Endothelial cell of umbilical vein (primary cell): ENCODE measurements around the gene AGBL4. TPM values are rescaled to one million over a fixed set of nuclear protein-coding genes. Genes with fewer than 3 reads are reported as not detected.
"Not testable (repeated sequence)": the region's sequence is repeated elsewhere in the genome, so short reads cannot be mapped to it uniquely, and the experiment has no call there.

Experiments used
- BruUV-seq: library from RNA; stranded (reverse); fragments of 400-500 nt; replicated peaks from 2 replicates; lab custom pipeline; 2021; lab: Mats Ljungman, UMichigan
- CTCF ChIA-PET: fragments of 300-600, 350-600 bp; sonication (Branson Sonifier 250); formaldehyde crosslinking; loops from one replicate; lab custom pipeline; 2021; ENCODE audit warnings: antibody characterized with exemption, inconsistent platforms; lab: Charles Lee
- POLR2A ChIA-PET: fragments of 300-600, 350-600 bp; sonication (Branson Sonifier 250); formaldehyde crosslinking; loops from one replicate; lab custom pipeline; 2021; ENCODE audit warnings: antibody characterized with exemption, inconsistent platforms; lab: Charles Lee
- DNase-seq: peaks from one replicate; pipeline ENCODE4 v3.0.0-alpha.2; 2011; ENCODE audit warnings: low read depth, low spot score
- FAIRE-seq: peaks from 2 replicates; lab custom pipeline; 2011; peaks lifted over from hg19 to GRCh38; lab: Jason Lieb, UNC
- H2AFZ ChIP-seq: 2 replicates; pipeline ENCODE4 v1.6.0; 2012; ENCODE audit warnings: low read depth, low read length, control low read depth, inconsistent platforms
- H3K27ac ChIP-seq: 2 replicates; pipeline ENCODE4 v1.5.1; 2011; ENCODE audit warnings: low read depth, mild to moderate bottlenecking, control low read depth, low read length, moderate library complexity; ENCODE audit not compliant: insufficient read depth
- H3K27me3 ChIP-seq, 2 experiments: 2 replicates each; pipeline versions ENCODE4 v1.6.0 to v1.6.1; 2011; ENCODE audit warnings: low read length in 2 of 2, mixed read lengths in 1 of 2; ENCODE audit not compliant: control insufficient read depth in 2 of 2, insufficient read depth in 2 of 2
- H3K36me3 ChIP-seq, 2 experiments: 2 replicates in 1 of 2; 3 replicates in 1 of 2; pipeline ENCODE4 v1.5.1; 2011; ENCODE audit warnings: low read length in 2 of 2, mild to moderate bottlenecking in 1 of 2, moderate library complexity in 1 of 2; ENCODE audit not compliant: control insufficient read depth in 2 of 2, insufficient read depth in 2 of 2; ENCODE audit errors: extremely low read depth in 1 of 2
- H3K4me1 ChIP-seq: 3 replicates; pipeline ENCODE4 v1.5.1; 2011; ENCODE audit warnings: mild to moderate bottlenecking, low read length; ENCODE audit not compliant: control insufficient read depth, insufficient read depth; ENCODE audit errors: extremely low read depth
- H3K4me2 ChIP-seq: 2 replicates; pipeline ENCODE4 v1.6.1; 2011; ENCODE audit warnings: low read length, control low read depth, mixed read lengths; ENCODE audit not compliant: insufficient read depth
- H3K4me3 ChIP-seq, 3 experiments: fragments of 200-600 bp in 1 of 3; sonication (generic), shearing (Covaris generic) in 1 of 3; replicated peaks in 1 of 3; 2 replicates each; pipeline ENCODE4 v1.5.1; 2011 to 2016; ENCODE audit warnings: control low read depth in 3 of 3, low read length in 3 of 3, mild to moderate bottlenecking in 2 of 3, inconsistent platforms in 1 of 3, low read depth in 1 of 3, moderate library complexity in 1 of 3; ENCODE audit not compliant: insufficient read depth in 1 of 3
- H3K79me2 ChIP-seq: 2 replicates; pipeline ENCODE4 v1.6.0; 2012; ENCODE audit warnings: low read length, inconsistent platforms; ENCODE audit not compliant: control insufficient read depth, insufficient read depth
- H3K9ac ChIP-seq: replicated peaks from 2 replicates; pipeline ENCODE3; 2011; ENCODE audit warnings: low read length, control low read depth; ENCODE audit not compliant: insufficient read depth; ENCODE audit errors: extremely low read depth
- H3K9me1 ChIP-seq: replicated peaks from 3 replicates; pipeline ENCODE4 v1.6.0; 2011; ENCODE audit warnings: mild to moderate bottlenecking, low read length; ENCODE audit not compliant: control insufficient read depth, insufficient read depth; ENCODE audit errors: extremely low read depth
- H3K9me3 ChIP-seq: replicated peaks from 2 replicates; pipeline ENCODE4 v1.5.1; 2012; ENCODE audit warnings: low read length, inconsistent platforms; ENCODE audit not compliant: control insufficient read depth, insufficient read depth
- H4K20me1 ChIP-seq: replicated peaks from 2 replicates; pipeline ENCODE3; 2011; ENCODE audit warnings: mild to moderate bottlenecking, low read length; ENCODE audit not compliant: control insufficient read depth, insufficient read depth; ENCODE audit errors: extremely low read depth
- EZH2 ChIP-seq: IDR thresholded peaks from 2 replicates; pipeline ENCODE4 v1.6.1; 2012; ENCODE audit warnings: borderline replicate concordance, low read depth, mild to moderate bottlenecking, moderate library complexity, low read length, inconsistent platforms; ENCODE audit not compliant: severe bottlenecking
- FOS ChIP-seq: IDR thresholded peaks from 2 replicates; pipeline ENCODE4 v1.6.1; 2011; ENCODE audit warnings: mild to moderate bottlenecking, low read length, moderate library complexity, borderline replicate concordance; ENCODE audit not compliant: insufficient read depth
- GATA2 ChIP-seq: IDR thresholded peaks from 2 replicates; pipeline ENCODE4 v1.7.0; 2011; ENCODE audit warnings: low read depth, mild to moderate bottlenecking, moderate library complexity, mixed read lengths, low read length; ENCODE audit not compliant: insufficient read length, insufficient read depth
- JUN ChIP-seq: IDR thresholded peaks from 2 replicates; pipeline ENCODE4 v1.6.1; 2011; ENCODE audit warnings: borderline replicate concordance, low read depth; ENCODE audit not compliant: insufficient read length, insufficient read depth
- MYC ChIP-seq: IDR thresholded peaks from one replicate; pipeline ENCODE4 v1.6.1; 2011; ENCODE audit warnings: mild to moderate bottlenecking, low read depth, low read length
- POLR2A ChIP-seq: IDR thresholded peaks from 2 replicates; pipeline ENCODE4 v1.6.1; 2012; ENCODE audit warnings: low read depth, mild to moderate bottlenecking, control low read depth, low read length
- POLR2AphosphoS5 ChIP-seq: IDR thresholded peaks from 2 replicates; pipeline ENCODE4 v1.6.1; 2012; ENCODE audit warnings: low read depth, mild to moderate bottlenecking, control low read depth, low read length, moderate library complexity; ENCODE audit not compliant: insufficient read depth
- dilution Hi-C: fragments of 300-500 bp; cut with MboI; formaldehyde crosslinking; loops from one replicate; pipeline ENCODE4 v1.15.0; 2019; ENCODE audit warnings: low sequenced_read_pairs; ENCODE audit not compliant: extremely low pct_ligation_motif_present
- intact Hi-C: fragments of 100-400 bp; cut with micrococcal nuclease; formaldehyde crosslinking; loops from one replicate; pipeline ENCODE4 v1.10.0; 2022
- polyA plus RNA-seq, 4 experiments: library from polyadenylated mRNA; depleted of rRNA in 3 of 4; stranded (reverse) in 3 of 4; unstranded in 1 of 4; fragments of >200 nt; gene quantifications; 2 replicates each; pipeline versions ENCODE4 v1.2.1 to v1.2.3, GENCODE V29; 2011 to 2012; ENCODE audit warnings: missing spikeins in 1 of 4
- total RNA-seq: library from RNA; stranded (reverse); gene quantifications from 2 replicates; pipeline ENCODE4 v1.2.3, GENCODE V29; 2021
- TF ChIP-seq, protein P1 (sequence below), 2 donors: IDR thresholded peaks; 1 replicate in 1 of 2; 2 replicates in 1 of 2; pipeline ENCODE4 v1.5.1; 2011; ENCODE audit warnings: low read length in 2 of 2, mild to moderate bottlenecking in 2 of 2, moderate library complexity in 2 of 2, control low read depth in 1 of 2, inconsistent platforms in 1 of 2, low read depth in 1 of 2; ENCODE audit not compliant: insufficient read depth in 1 of 2; ENCODE audit errors: extremely low read depth in 1 of 2
- TF ChIP-seq, protein P2 (sequence below): IDR thresholded peaks from 2 replicates; pipeline ENCODE4 v1.6.1; 2011; ENCODE audit not compliant: insufficient read depth, insufficient read length

The AGBL4 gene
- total and polyA plus RNA-seq, 2 donors (not counting 3 experiments of a cell fraction or from before 2014, with no cell fraction given) = not detected

GRCh38 chr1:49951385-49951784 lies 72.4 kb downstream of the AGBL4 start:
- Histone ChIP-seq H3K9me1 (no peaks in the 10 kb centered on the region), H3K27ac (no peak overlapping the region), H3K9me3 (no peaks in the 10 kb centered on the region), H3K27me3 (no peaks in the 10 kb centered on the region), H3K36me3 (no peaks in the 10 kb centered on the region), H3K4me2 (no peak overlapping the region), H3K4me1 (no peaks in the 10 kb centered on the region), H2AFZ (no peak overlapping the region), H3K79me2 (no peaks in the 10 kb centered on the region), H3K9ac (no peak overlapping the region), H3K4me3 (no peak overlapping the region), H4K20me1 (no peaks in the 10 kb centered on the region)
- FAIRE-seq = no peak
- CTCF ChIA-PET = no interaction called here
- no peak for TF ChIP-seq MYC
- TF ChIP-seq, protein P1, sequence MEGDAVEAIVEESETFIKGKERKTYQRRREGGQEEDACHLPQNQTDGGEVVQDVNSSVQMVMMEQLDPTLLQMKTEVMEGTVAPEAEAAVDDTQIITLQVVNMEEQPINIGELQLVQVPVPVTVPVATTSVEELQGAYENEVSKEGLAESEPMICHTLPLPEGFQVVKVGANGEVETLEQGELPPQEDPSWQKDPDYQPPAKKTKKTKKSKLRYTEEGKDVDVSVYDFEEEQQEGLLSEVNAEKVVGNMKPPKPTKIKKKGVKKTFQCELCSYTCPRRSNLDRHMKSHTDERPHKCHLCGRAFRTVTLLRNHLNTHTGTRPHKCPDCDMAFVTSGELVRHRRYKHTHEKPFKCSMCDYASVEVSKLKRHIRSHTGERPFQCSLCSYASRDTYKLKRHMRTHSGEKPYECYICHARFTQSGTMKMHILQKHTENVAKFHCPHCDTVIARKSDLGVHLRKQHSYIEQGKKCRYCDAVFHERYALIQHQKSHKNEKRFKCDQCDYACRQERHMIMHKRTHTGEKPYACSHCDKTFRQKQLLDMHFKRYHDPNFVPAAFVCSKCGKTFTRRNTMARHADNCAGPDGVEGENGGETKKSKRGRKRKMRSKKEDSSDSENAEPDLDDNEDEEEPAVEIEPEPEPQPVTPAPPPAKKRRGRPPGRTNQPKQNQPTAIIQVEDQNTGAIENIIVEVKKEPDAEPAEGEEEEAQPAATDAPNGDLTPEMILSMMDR (IDR thresholded peaks at IDR 0.05; ENCODE audit: extremely low read depth in 1 of 2, insufficient read depth in 1 of 2, low read depth in 1 of 2, low read length in 2 of 2) = no peak
- no peak for TF ChIP-seq FOS
- TF ChIP-seq EZH2 = no peak
- no peak for TF ChIP-seq JUN
- no peak for TF ChIP-seq GATA2
- TF ChIP-seq POLR2A = no peak
- no peak for TF ChIP-seq POLR2AphosphoS5
- TF ChIP-seq, protein P2, sequence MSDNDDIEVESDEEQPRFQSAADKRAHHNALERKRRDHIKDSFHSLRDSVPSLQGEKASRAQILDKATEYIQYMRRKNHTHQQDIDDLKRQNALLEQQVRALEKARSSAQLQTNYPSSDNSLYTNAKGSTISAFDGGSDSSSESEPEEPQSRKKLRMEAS = no peak
- DNase-seq = no peak
- intact Hi-C loops (no loop called here), dilution Hi-C loops (no loop called here)
- POLR2A ChIA-PET = no interaction called here
- no TSS peak for BruUV-seq

- dilution Hi-C loops = not testable (repeated sequence)
Observed at GRCh38 chr1:49915301-49915700, 108.5 kb downstream of the AGBL4 start.

More at GRCh38 chr1:49915301-49915700, 108.5 kb downstream of the AGBL4 start:
- H3K36me3 ChIP-seq, H3K79me2 ChIP-seq, H3K27me3 ChIP-seq, H4K20me1 ChIP-seq, BruUV-seq, H2AFZ ChIP-seq, H3K4me2 ChIP-seq, H3K9me3 ChIP-seq, H3K4me3 ChIP-seq, DNase-seq, H3K9me1 ChIP-seq, POLR2A ChIA-PET, CTCF ChIA-PET, FAIRE-seq, H3K27ac ChIP-seq, H3K4me1 ChIP-seq, H3K9ac ChIP-seq, intact Hi-C loops: not testable (repeated sequence)
